ENCODE data around the gene PPP1R13L.

GRCh38 chr19:45408121-45408520, 3.3 kb upstream of the PPP1R13L start:
- TF ChIP-seq CTCF (conservative IDR thresholded peaks at IDR 0.05; ENCODE audit: low read length) (no peak), EZH2phosphoT487 (IDR thresholded peaks at IDR 0.05; ENCODE audit: borderline replicate concordance, low read depth, low read length) (no peak)

Data from OCI-LY7 (cell line).